ENCODE results near the gene OR5AN1. TPM values are rescaled to one million over a fixed set of nuclear protein-coding genes. Genes with fewer than 3 reads are reported as not detected.

Gene OR5AN1
- total and polyA plus RNA-seq, 2 of the 8 experiments (the other 6 are each of a cell fraction or from before 2014, with no cell fraction given), result not detected

GRCh38 chr11:59400461-59401261 is 42.0 kb downstream of the OR5AN1 start:
- 88% methylated on average over 3 of the region's 3 CpGs; no CpG with 5 or more reads in 1 of the 2 experiments for WGBS, 2 experiments (ENCODE audit: extremely low coverage in 1 of 2, insufficient coverage in 1 of 2, insufficient read length in 1 of 2, insufficient replicate concordance in 2 of 2, low coverage in 1 of 2, low lambda C conversion rate in 2 of 2, missing lambda C conversion rate in 1 of 2)
- Histone ChIP-seq H3K36me3 (ENCODE audit: control insufficient read depth in 2 of 4, insufficient read depth in 4 of 4, low read length in 3 of 4) (no peaks in the 10 kb centered on the region), H2AFZ (ENCODE audit: low read length) (no peak overlapping the region), H3K9me3 (ENCODE audit: insufficient read depth in 2 of 2, low read depth in 1 of 2, low read length in 1 of 2) (peaks cover 15 to 29% of the 10 kb centered on the region in 2 experiments), H3K9ac (replicated peaks in 1 of 4; ENCODE audit: extremely low read depth in 1 of 4, low read depth in 3 of 4, low read length in 3 of 4) (no peak overlapping the region), H2BK12ac (ENCODE audit: low read depth, low read length) (no peak overlapping the region), H2BK20ac (ENCODE audit: low read length) (no peak overlapping the region), H2AK5ac (ENCODE audit: low read depth, low read length) (no peak overlapping the region), H3K14ac (ENCODE audit: insufficient read length) (no peak overlapping the region), H3K23ac (ENCODE audit: insufficient read length) (no peak overlapping the region), H4K5ac (ENCODE audit: insufficient read length, low read depth, low read length) (no peak overlapping the region), H2BK5ac (ENCODE audit: low read depth, low read length) (no peak overlapping the region), H3K27ac (ENCODE audit: low read depth, low read length) (no peak overlapping the region), H3K4ac (replicated peaks; ENCODE audit: insufficient read length, low read depth, low read length) (no peak overlapping the region), H3K56ac (replicated peaks; ENCODE audit: insufficient read length, low read depth, low read length) (no peak overlapping the region), H3K4me1 (replicated peaks in 1 of 4; ENCODE audit: control insufficient read depth in 3 of 4, insufficient read depth in 4 of 4, low read length in 3 of 4) (no peaks in the 10 kb centered on the region), H3K18ac (ENCODE audit: extremely low read depth, low read length) (no peak overlapping the region), H3K23me2 (ENCODE audit: low read depth, low read length) (no peaks in the 10 kb centered on the region), H4K91ac (replicated peaks; ENCODE audit: insufficient read length, low read length) (no peak overlapping the region), H3K79me1 (ENCODE audit: low read depth, low read length) (no peaks in the 10 kb centered on the region), H2BK15ac (ENCODE audit: low read length) (no peak overlapping the region), H2BK120ac (replicated peaks; ENCODE audit: low read depth, low read length) (no peak overlapping the region), H3K4me2 (ENCODE audit: insufficient read depth in 1 of 2, low read depth in 2 of 2, low read length in 2 of 2) (no peak overlapping the region), H3K79me2 (ENCODE audit: control insufficient read depth in 1 of 2, insufficient read depth in 2 of 2, low read length in 2 of 2) (no peaks in the 10 kb centered on the region), H4K20me1 (replicated peaks in 1 of 2; ENCODE audit: control insufficient read depth in 1 of 2, insufficient read depth in 2 of 2, low read length in 2 of 2) (no peaks in the 10 kb centered on the region), H4K8ac (ENCODE audit: extremely low read depth, insufficient read depth, low read length) (no peak overlapping the region), H3K4me3 (ENCODE audit: extremely low read depth in 1 of 4, insufficient read depth in 2 of 4, low read depth in 3 of 4, low read length in 4 of 4) (no peak overlapping the region), H3K27me3 (replicated peaks in 1 of 4; ENCODE audit: control insufficient read depth in 3 of 4, extremely low read depth in 1 of 4, insufficient read depth in 3 of 4, low read length in 3 of 4) (no peaks in the 10 kb centered on the region; a peak in 1 of 7 replicates)
- CTCF ChIA-PET (ENCODE audit: partially characterized antibody), result interaction anchor here (0.6 to 1.7 kb wide), 3 partner anchors 11 to 229 kb away, joined by 3 to 4 read pairs (median 3); partner anchors contain the start of gene DTX4
- FAIRE-seq, result no peak
- POLR2A ChIA-PET (ENCODE audit: partially characterized antibody), result no interaction called here
- TF ChIP-seq SP1 (IDR thresholded peaks at IDR 0.05; ENCODE audit: low read depth, low read length), result no peak
- no peak for TF ChIP-seq GABPA (IDR thresholded peaks at IDR 0.05; ENCODE audit: borderline replicate concordance, insufficient read depth, low read length)
- TF ChIP-seq POU5F1 (IDR thresholded peaks at IDR 0.05; ENCODE audit: low read depth, low read length), result no peak
- no peak for TF ChIP-seq ZNF274 (IDR thresholded peaks at IDR 0.05; ENCODE audit: borderline replicate concordance, extremely low read depth, low read length)
- no peak for TF ChIP-seq TEAD4 (IDR thresholded peaks at IDR 0.05; ENCODE audit: low read depth, low read length)
- no peak for TF ChIP-seq CHD1 (IDR thresholded peaks at IDR 0.05; ENCODE audit: low read depth, low read length)
- DNase-seq (ENCODE audit: low read depth in 1 of 2, low spot score in 2 of 2), result no peak

Measured in H1 (cell line).